HepG2 (cell line): ENCODE measurements around the gene C4B. TPM values are rescaled to one million over a fixed set of nuclear protein-coding genes. Genes with fewer than 3 reads are reported as not detected.
A peak's percentile ranks its signal among the peaks of the same experiment; 100 is the strongest.

Source experiments
- AGO2 ChIP-seq: fragments of 200-400 bp; formaldehyde crosslinking; optimal IDR thresholded peaks from 2 replicates; pipeline ENCODE3; 2017; ENCODE audit warnings: mild to moderate bottlenecking, low read depth, low read length, moderate library complexity
- ARID2 ChIP-seq: sonication (generic); formaldehyde crosslinking; IDR thresholded peaks from 2 replicates; pipeline ENCODE4 v1.8.1; 2022; ENCODE audit warnings: mild to moderate bottlenecking, missing genetic modification reagents, borderline replicate concordance
- CBX2 ChIP-seq, 2 experiments: fragments of 200-600 bp in 1 of 2; sonication (generic); formaldehyde crosslinking in 1 of 2; IDR thresholded peaks; 2 replicates each; pipeline versions ENCODE4 v1.7.0 to v1.8.1; 2018 to 2022; ENCODE audit warnings: low read depth in 2 of 2, low read length in 1 of 2, mild to moderate bottlenecking in 1 of 2, missing genetic modification reagents in 1 of 2
- FIP1L1 ChIP-seq: fragments of 200-400 bp; formaldehyde crosslinking; IDR thresholded peaks from 2 replicates; pipeline ENCODE4 v1.6.1; 2018; ENCODE audit warnings: low read depth, mild to moderate bottlenecking, low read length, moderate library complexity, borderline replicate concordance; ENCODE audit not compliant: insufficient read depth
- MED13 ChIP-seq: sonication (generic); formaldehyde crosslinking; IDR thresholded peaks from 2 replicates; pipeline ENCODE4 v1.5.0; 2020; ENCODE audit warnings: missing genetic modification reagents
- PBX3 ChIP-seq: sonication (generic); formaldehyde crosslinking; IDR thresholded peaks from 2 replicates; pipeline ENCODE4 v1.8.1; 2023; ENCODE audit warnings: missing genetic modification reagents, inconsistent platforms, borderline replicate concordance
- PHF20 ChIP-seq: sonication (generic); formaldehyde crosslinking; IDR thresholded peaks from 2 replicates; pipeline ENCODE4 v1.5.0; 2020; ENCODE audit warnings: mild to moderate bottlenecking, missing genetic modification reagents
- POLR2AphosphoS5 ChIP-seq: IDR thresholded peaks from 2 replicates; pipeline ENCODE4 v1.6.1; 2012; ENCODE audit warnings: low read depth, low read length
- RARG ChIP-seq: sonication (generic); formaldehyde crosslinking; IDR thresholded peaks from 2 replicates; pipeline ENCODE4 v1.4.0; 2020; ENCODE audit warnings: low read depth, mild to moderate bottlenecking, missing genetic modification reagents
- RBM22 ChIP-seq: fragments of 200-400 bp; formaldehyde crosslinking; optimal IDR thresholded peaks from 2 replicates; pipeline ENCODE3; 2017; ENCODE audit warnings: mild to moderate bottlenecking, low read length, moderate library complexity
- REXO4 ChIP-seq: sonication (generic); formaldehyde crosslinking; IDR thresholded peaks from 2 replicates; pipeline ENCODE4 v1.8.0; 2022; ENCODE audit warnings: missing genetic modification reagents, mild to moderate bottlenecking, borderline replicate concordance
- TFDP1 ChIP-seq: IDR thresholded peaks from 2 replicates; pipeline ENCODE4 v1.6.1; 2016; ENCODE audit warnings: missing compliant biosample characterization, missing genetic modification reagents, borderline replicate concordance
- THRA ChIP-seq: sonication (generic); formaldehyde crosslinking; IDR thresholded peaks from 2 replicates; pipeline ENCODE4 v1.4.0; 2020; ENCODE audit warnings: missing genetic modification reagents, borderline replicate concordance
- TIGD3 ChIP-seq: sonication (generic); formaldehyde crosslinking; IDR thresholded peaks from 2 replicates; pipeline ENCODE4 v1.5.1; 2020; ENCODE audit warnings: mild to moderate bottlenecking, missing genetic modification reagents, borderline replicate concordance
- TOPORS ChIP-seq: sonication (generic); formaldehyde crosslinking; IDR thresholded peaks from 2 replicates; pipeline ENCODE4 v1.8.0; 2023; ENCODE audit warnings: mild to moderate bottlenecking, missing genetic modification reagents
- U2AF1 ChIP-seq: fragments of 200-400 bp; formaldehyde crosslinking; optimal IDR thresholded peaks from 2 replicates; pipeline ENCODE3; 2017; ENCODE audit warnings: mild to moderate bottlenecking, low read depth, low read length
- ZBTB43 ChIP-seq: sonication (generic); formaldehyde crosslinking; conservative IDR thresholded peaks from 2 replicates; pipeline ENCODE4 v1.4.0; 2020; ENCODE audit warnings: missing genetic modification reagents
- ZFX ChIP-seq: sonication (generic); formaldehyde crosslinking; IDR thresholded peaks from 2 replicates; pipeline ENCODE4 v1.4.0; 2020; ENCODE audit warnings: mild to moderate bottlenecking, low read depth, missing genetic modification reagents, moderate library complexity
- ZNF234 ChIP-seq: sonication (generic); formaldehyde crosslinking; conservative IDR thresholded peaks from 2 replicates; pipeline ENCODE4 v1.5.1; 2020; ENCODE audit warnings: mild to moderate bottlenecking, missing genetic modification reagents
- ZNF547 ChIP-seq: sonication (generic); formaldehyde crosslinking; IDR thresholded peaks from 2 replicates; pipeline ENCODE4 v1.5.1; 2020; ENCODE audit warnings: mild to moderate bottlenecking, missing genetic modification reagents
- ZNF549 ChIP-seq: sonication (generic); formaldehyde crosslinking; IDR thresholded peaks from 2 replicates; pipeline ENCODE4 v1.5.0; 2020; ENCODE audit warnings: missing genetic modification reagents
- polyA plus RNA-seq, 8 experiments: library from polyadenylated mRNA; depleted of rRNA in 3 of 8; stranded (reverse) in 7 of 8; unstranded in 1 of 8; fragments of >200 nt; fragmentation: Illumina TruSeq in 4 of 8; extraction: Trizol in 4 of 8; gene quantifications; 2 replicates each; pipeline versions ENCODE4 v1.2.1 to v1.2.3, GENCODE V29; 2011 to 2016; ENCODE audit warnings: low read depth in 4 of 8, missing spikeins in 1 of 8, mixed read lengths in 1 of 8; ENCODE audit not compliant: insufficient read depth in 1 of 8
- total RNA-seq, 5 experiments: library from RNA; depleted of rRNA; stranded (reverse); fragments of >200 nt; fragmentation: Illumina TruSeq; extraction: Trizol; gene quantifications; 2 replicates each; pipeline ENCODE4 v1.2.3, GENCODE V29; 2016; ENCODE audit warnings: low read depth in 1 of 5

The C4B gene
- total and polyA plus RNA-seq, 2 of the 13 experiments (the other 11 are each of a cell fraction or from before 2014, with no cell fraction given), result 167 to 538 TPM

GRCh38 chr6:32047855-32048766 lies 33.5 kb downstream of the C4B start (continued):
- TF ChIP-seq ZBTB43 (peak; percentile 22; the same call in 1 of the 2 replicates), POLR2AphosphoS5 (peak; percentile 59; the same call in 1 of the 2 replicates), TOPORS (CRISPR knock-in tag) (peak; percentile 47; the same call in 1 of the 2 replicates), TFDP1 (CRISPR knock-in tag) (no peak), ZNF547 (CRISPR knock-in tag) (peak; percentile 93; the same call in 1 of the 2 replicates), ZFX (CRISPR knock-in tag) (peak; percentile 97), MED13 (CRISPR knock-in tag) (peak; percentile 77; the same call in 1 of the 2 replicates), U2AF1 (no peak), RARG (CRISPR knock-in tag) (no peak), TIGD3 (CRISPR knock-in tag) (no peak; the same call in 1 of the 2 replicates), PBX3 (CRISPR knock-in tag) (no peak), RBM22 (no peak), ZNF549 (CRISPR knock-in tag) (peak; percentile 90; the same call in 1 of the 2 replicates), AGO2 (peak; percentile 64), REXO4 (CRISPR knock-in tag) (no peak), PHF20 (CRISPR knock-in tag) (peak; percentile 70; the same call in 1 of the 2 replicates), ARID2 (CRISPR knock-in tag) (peak; percentile 73; the same call in 1 of the 2 replicates), THRA (CRISPR knock-in tag) (peak; percentile 83), FIP1L1 (no peak), ZNF234 (CRISPR knock-in tag) (peak; percentile 61; the same call in 1 of the 2 replicates), CBX2 (IDR thresholded peaks at IDR 0.05; ENCODE audit: low read depth, low read length) (no peak), CBX2 (CRISPR knock-in tag; IDR thresholded peaks at IDR 0.05; ENCODE audit: low read depth) (peak; percentile 77; the same call in 1 of the 2 replicates)
